ELF-1 (cell line): ENCODE measurements around the gene SLC22A15.
"Not testable (repeated sequence)": the region's sequence is repeated elsewhere in the genome, so short reads cannot be mapped to it uniquely, and the experiment has no call there.

Experiments
- DNase-seq: peaks from one replicate; pipeline ENCODE4 v3.0.0-alpha.2; 2016; ENCODE audit warnings: low read depth, low spot score

Gene SLC22A15

GRCh38 chr1:115980998-115981993 lies 5.0 kb downstream of the SLC22A15 start:
- peak; percentile 68 for DNase-seq

DNA sequence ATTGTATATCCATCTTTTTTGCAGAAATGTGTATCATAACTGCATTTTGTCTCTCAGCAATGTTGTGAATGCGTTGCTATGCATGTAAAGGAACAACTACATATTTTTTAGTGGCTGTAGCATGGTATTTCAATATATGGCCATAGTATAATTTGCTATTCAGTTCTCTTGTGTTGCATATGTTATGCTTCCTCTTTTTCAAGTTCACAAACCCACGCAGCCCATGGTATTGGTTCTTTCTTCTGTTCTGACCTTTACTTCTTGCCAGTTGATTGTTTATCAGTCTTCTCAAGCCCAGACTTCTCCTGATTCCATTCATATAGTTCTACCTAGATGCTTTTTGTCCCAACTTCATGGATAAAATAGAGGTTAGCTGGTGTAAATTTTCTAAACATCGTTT lies 6.1 kb downstream of the SLC22A15 start:
- no peak for DNase-seq

DNA sequence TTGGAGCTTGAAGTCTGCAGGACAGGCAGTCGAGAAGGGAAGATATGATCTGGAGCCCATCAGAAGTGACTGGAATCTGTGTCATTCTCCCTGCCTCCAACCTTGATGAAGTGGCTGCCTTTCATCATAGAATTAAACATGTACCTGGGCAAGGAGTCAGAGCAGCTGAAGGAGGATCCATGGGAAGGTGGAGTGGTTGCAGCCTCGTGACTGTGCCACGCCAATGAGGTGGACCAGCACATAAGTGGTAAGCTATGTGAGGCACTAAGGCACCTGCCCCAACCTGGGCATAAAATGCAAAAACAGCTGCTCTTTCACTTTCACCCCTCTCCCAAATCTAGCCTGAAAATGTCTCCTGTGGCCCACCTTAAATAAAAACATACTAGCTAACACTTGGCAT lies 7.3 kb downstream of the SLC22A15 start:
- no peak for DNase-seq

DNA sequence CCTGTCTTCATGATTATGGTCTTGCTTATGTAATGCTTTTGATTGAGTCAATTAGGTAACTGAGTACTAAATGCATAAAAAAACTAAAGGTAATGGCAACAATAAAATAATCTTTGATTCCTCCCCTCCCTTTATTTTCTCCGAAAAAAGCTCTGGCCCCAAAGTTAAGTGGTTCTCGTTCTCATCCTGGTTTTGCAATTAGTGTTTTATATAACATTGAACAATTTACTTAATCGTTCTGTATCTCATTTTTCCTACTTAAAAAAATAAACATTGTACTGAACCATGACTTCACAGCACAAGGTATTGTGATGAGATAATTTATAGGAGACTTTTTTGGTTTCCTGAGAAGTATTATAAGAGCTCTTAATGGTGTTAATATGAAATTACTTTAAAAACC lies 11.3 kb downstream of the SLC22A15 start:
- DNase-seq = no peak

DNA sequence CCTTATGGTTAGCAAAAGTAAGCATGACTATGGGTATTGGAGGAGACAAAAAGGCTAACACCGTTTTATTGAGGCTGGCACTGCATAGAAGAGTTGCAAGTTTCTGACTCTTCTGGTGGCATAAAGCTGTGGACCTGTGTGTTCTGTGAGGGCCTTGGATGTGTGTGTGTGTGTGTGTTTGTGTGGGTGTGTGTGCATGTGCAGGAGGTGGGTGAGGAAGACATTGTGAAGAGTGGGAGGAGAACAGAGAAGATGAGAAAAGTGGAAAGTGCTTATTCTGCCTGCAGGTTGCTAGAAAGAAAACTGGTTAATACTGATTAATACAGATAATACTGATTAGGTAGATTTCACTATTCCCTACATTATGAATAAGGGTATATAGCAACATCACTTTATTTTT lies 12.6 kb downstream of the SLC22A15 start:
- DNase-seq = no peak

DNA sequence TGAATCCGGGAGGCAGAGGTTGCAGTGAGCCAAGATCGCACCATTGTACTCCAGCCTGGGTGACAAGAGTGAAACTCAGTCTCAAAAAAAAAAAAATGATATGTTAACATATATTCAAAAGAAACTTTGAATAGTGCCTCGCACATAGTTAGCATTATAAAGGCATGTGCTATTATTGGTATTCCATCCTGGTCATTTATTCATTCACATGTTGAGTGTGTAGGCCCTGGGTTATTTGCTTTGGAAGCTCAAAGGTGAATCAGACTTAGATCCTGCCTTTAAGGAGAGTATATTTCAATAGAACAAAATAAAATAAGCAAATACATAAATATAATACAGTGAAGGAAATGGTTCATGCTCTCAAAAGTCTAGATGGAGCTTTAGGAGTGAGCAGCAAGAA lies 13.4 kb downstream of the SLC22A15 start:
- no peak for DNase-seq

GRCh38 chr1:115991909-115992308 lies 15.6 kb downstream of the SLC22A15 start:
- no peak for DNase-seq

DNA sequence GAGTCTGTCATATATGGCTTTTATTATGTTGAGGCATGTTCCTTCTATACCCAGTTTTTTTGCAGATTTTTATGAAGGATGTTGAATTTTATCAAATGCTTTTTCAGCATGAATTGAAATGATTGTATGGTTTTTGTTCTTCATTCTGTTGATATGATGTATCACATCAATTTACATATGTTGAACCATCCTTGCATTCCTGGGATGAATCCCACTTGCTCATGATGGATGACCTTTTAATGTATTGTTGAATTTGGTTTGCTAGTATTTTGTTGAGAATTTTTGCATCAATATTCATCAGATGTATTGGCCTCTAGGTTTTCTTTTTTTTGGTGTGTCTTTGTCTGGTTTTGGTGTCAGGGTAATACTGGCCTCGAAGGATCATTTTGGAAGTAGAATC lies 21.6 kb downstream of the SLC22A15 start:
- not testable (repeated sequence) for DNase-seq

GRCh38 chr1:116001739-116002487 lies 25.6 kb downstream of the SLC22A15 start:
- no peak for DNase-seq

GRCh38 chr1:116002781-116003420 lies 26.6 kb downstream of the SLC22A15 start:
- no peak for DNase-seq

- no peak for DNase-seq
Observed at GRCh38 chr1:116003823-116004222, 27.5 kb downstream of the SLC22A15 start.

GRCh38 chr1:116006486-116006964 lies 30.2 kb downstream of the SLC22A15 start:
- DNase-seq = no peak

DNA sequence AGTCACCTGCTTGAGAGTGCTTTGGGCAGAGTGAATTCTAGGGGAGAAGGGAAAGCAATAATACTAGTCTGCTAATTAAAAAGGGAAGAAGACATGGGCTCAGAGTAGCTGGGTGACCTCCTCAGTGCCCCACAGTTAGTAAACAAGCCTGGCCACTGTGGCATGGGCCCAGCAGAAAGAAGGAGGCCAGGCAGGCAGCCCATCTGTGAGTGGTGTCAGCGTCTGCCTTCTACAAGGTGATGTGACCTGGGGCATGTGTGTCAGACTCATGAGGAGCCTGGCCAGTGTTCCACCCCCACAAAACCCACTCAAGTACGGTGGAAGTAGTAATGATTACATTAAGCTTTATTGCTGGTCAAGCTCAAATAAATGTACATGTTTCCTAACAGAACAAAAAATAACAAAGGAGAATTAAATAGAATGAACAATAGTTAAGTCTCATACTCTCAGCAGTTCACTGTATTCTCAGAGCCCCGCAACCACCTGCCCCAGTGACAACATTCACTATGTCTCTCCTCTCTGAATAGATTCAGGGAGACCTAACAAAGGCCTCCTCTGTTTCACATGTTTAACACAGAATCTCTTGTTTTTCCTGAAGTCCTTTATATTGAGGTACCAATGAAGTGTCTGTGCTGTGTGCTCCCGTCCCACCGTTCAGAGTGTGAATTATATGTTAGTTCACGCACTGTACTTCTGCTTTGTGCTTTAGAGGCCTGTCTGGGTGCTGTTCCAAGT lies 32.5 kb downstream of the SLC22A15 start:
- DNase-seq = no peak

DNA sequence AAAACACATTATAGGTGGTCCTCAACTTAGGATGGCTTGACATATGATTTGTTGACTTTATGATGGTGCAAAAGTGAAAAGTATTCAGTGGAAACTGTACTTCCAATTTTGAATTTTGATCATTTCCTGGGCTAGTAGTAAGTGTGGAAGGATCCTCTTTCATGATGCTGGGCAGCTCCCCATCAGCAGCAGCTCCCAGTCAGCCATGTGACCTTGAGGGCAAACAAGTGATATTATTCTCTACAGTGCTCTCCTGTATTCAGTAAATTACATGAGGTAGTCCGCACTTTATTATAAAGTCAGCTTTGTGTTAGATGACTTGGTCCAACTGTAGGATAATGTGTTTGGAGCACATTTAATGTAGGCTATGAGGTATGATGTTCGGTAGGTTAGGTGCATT lies 36.4 kb downstream of the SLC22A15 start:
- no peak for DNase-seq

DNA sequence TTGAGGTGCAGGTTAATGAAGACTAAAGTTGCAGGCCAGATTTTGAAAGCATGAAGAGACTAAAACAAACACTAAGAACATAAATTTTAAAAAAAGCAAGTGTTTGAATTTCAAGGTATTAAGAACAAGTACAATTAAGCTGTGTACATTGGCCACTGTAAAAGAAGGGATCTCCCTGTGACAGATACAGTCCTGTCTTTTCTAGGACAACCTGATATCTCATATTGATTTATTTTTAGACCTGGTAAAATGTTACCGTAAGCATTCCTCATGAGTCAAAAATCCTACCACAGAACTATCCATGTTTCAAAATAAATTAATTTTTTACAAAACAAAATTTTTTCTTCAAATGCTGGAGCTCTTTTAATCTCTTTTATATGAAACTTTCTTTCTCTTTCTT lies 39.4 kb downstream of the SLC22A15 start:
- no peak for DNase-seq

GRCh38 chr1:116018007-116018406 lies 41.7 kb downstream of the SLC22A15 start:
- no peak for DNase-seq

GRCh38 chr1:116019653-116020253 lies 43.4 kb downstream of the SLC22A15 start:
- DNase-seq = no peak

- peak; percentile 65 for DNase-seq
Observed at GRCh38 chr1:116020668-116021272, 44.5 kb downstream of the SLC22A15 start.

DNA sequence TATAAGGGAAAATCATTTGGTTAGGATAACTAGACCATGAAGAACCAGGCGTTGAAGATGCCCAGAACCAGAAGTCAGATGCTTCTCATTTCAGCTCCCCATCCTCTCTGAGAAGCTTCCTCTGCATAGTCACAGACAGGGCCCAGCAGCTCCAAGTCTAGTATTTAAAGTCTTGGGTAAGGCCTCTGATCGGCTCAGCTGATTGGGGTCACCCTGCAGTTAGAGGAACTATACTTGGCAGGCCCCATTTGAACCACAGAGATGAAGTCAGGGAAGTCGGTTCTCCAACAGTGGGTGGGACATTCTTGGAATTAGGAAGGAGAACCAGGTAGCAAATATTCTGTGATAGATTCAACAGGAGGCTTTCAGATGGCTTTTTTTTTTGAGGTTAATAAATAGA lies 48.3 kb downstream of the SLC22A15 start:
- no peak for DNase-seq

DNA sequence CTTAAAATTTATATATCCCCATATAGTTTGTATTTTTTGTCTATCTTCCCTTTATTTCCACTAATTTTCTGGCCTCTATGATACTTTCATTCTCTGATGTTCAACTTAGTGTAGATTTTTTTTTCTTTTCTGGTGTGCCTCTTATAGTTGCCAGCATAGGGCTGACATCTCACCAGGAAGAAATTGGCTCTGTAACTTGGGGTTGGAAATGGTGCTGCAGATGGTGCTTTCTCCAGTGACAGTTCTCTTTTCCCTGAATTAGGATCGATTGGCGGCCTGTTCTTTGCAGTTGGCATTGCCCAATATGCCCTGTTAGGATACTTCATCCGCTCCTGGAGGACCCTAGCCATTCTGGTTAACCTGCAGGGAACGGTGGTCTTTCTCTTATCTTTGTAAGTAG lies 50.3 kb downstream of the SLC22A15 start:
- no peak for DNase-seq
